Upper lobe of left lung (tissue), 6 donors: Measurements from ENCODE around the gene JARID2. TPM values are rescaled to one million over a fixed set of nuclear protein-coding genes. Genes with fewer than 3 reads are reported as not detected.

ENCODE experiments used
- ATAC-seq, 2 donors: fragments of 200-7000 bp; cut with Tn5 transposase; one replicate each; pipeline ENCODE4 v1.9.1; 2022; ENCODE audit warnings: mild to moderate bottlenecking in 2 of 2, moderate library complexity in 2 of 2; ENCODE audit not compliant: low FRiP score in 2 of 2
- DNase-seq, 2 donors: peaks; one replicate each; pipeline ENCODE4 v3.0.0-alpha.2; 2019 to 2020
- H3K27ac ChIP-seq, 4 donors: fragments of 200-600 bp; sonication (generic); one replicate each; pipeline ENCODE4 v1.5.1; 2016 to 2019
- H3K27me3 ChIP-seq, 4 donors: fragments of 200-600 bp; sonication (generic); one replicate each; pipeline ENCODE4 v1.5.1; 2017 to 2019
- H3K36me3 ChIP-seq, 4 donors: fragments of 200-600 bp; sonication (generic); one replicate each; pipeline ENCODE4 v1.5.1; 2016 to 2019
- H3K4me1 ChIP-seq, 4 donors: fragments of 200-600 bp; sonication (generic); one replicate each; pipeline ENCODE4 v1.5.1; 2018 to 2019
- H3K4me3 ChIP-seq, 4 donors: fragments of 200-600 bp; sonication (generic); one replicate each; pipeline ENCODE4 v1.5.1; 2017 to 2019; ENCODE audit warnings: mild to moderate bottlenecking in 2 of 4, moderate library complexity in 1 of 4
- H3K9me3 ChIP-seq, 4 donors: fragments of 200-600 bp; sonication (generic); one replicate each; pipeline ENCODE4 v1.5.1; 2018 to 2019
- CTCF ChIP-seq, 6 experiments: fragments of 450-650 bp in 4 of 6; fragments of 200-600 bp in 2 of 6; sonication (generic) in 2 of 6; IDR thresholded peaks; one replicate each; pipeline ENCODE4 v1.5.1; 2016 to 2019; ENCODE audit warnings: antibody characterized with exemption in 6 of 6
- EP300 ChIP-seq, 4 donors: sonication (generic); formaldehyde crosslinking; IDR thresholded peaks; one replicate each; pipeline ENCODE4 v1.5.1; 2017; ENCODE audit warnings: antibody characterized with exemption in 4 of 4, control low read depth in 2 of 4
- POLR2A ChIP-seq, 4 donors: fragments of 450-650 bp; IDR thresholded peaks; one replicate each; pipeline ENCODE4 v1.5.1; 2016 to 2017; ENCODE audit warnings: antibody characterized with exemption in 4 of 4, mild to moderate bottlenecking in 2 of 4
- POLR2AphosphoS5 ChIP-seq, 2 donors: sonication (generic); formaldehyde crosslinking; IDR thresholded peaks; one replicate each; pipeline ENCODE4 v1.5.1; 2017; ENCODE audit warnings: antibody characterized with exemption in 2 of 2
- whole genome bisulfite sequencing, 2 donors: methylation state at CpG; one replicate each; pipeline ENCODE4 v1.1.5; 2017 to 2018; 5-methylcytosine and 5-hydroxymethylcytosine counted together
- total RNA-seq, 6 donors: library from RNA; depleted of rRNA in 4 of 6; stranded (reverse); fragments of >200 nt in 4 of 6; gene quantifications; one replicate each; pipeline versions ENCODE4 v1.1.0 to v1.2.1, GENCODE V29; 2016 to 2021
- donor health status: DM: no; HTN: no; CAD: no; lungs with moderate emphysema.
- donor health status: DM: no; HTN: yes; CAD: no; lungs with severe emphysema.

JARID2 gene
- total RNA-seq, 6 donors from 2014 or later = 9.6 to 37.7 (median 16.4) TPM

GRCh38 chr6:15404685-15404980 lies 158.8 kb downstream of the JARID2 start:
- Histone ChIP-seq H3K27ac (no peak overlapping the region), H3K4me1 (peaks cover 24 to 40% (median 29%) of the 10 kb centered on the region in 4 donors), H3K36me3 (no peaks in the 10 kb centered on the region), H3K4me3 (no peak overlapping the region), H3K27me3 (no peaks in the 10 kb centered on the region), H3K9me3 (no peaks in the 10 kb centered on the region)
- DNase-seq (no peak), ATAC-seq (no peak)
- TF ChIP-seq POLR2A (IDR thresholded peaks at IDR 0.05) (no peak), POLR2AphosphoS5 (IDR thresholded peaks at IDR 0.05) (no peak), CTCF (IDR thresholded peaks at IDR 0.05) (no peak), EP300 (IDR thresholded peaks at IDR 0.05) (no peak)

GRCh38 chr6:15405129-15406068 lies 159.5 kb downstream of the JARID2 start:
- H3K9me3 ChIP-seq = no peaks in the 10 kb centered on the region
- no peak overlapping the region for H3K4me3 ChIP-seq
- no peak for TF ChIP-seq EP300 (IDR thresholded peaks at IDR 0.05)
- TF ChIP-seq POLR2A (IDR thresholded peaks at IDR 0.05) = no peak
- no peak for TF ChIP-seq POLR2AphosphoS5 (IDR thresholded peaks at IDR 0.05)
- TF ChIP-seq CTCF (IDR thresholded peaks at IDR 0.05) = no peak
- no peak overlapping the region for H3K27ac ChIP-seq
- peaks cover 16 to 33% (median 24%) of the 10 kb centered on the region in 4 donors for H3K4me1 ChIP-seq
- WGBS, 2 donors = 94% methylated on average over 11 of the region's 11 CpGs
- no peak for ATAC-seq
- H3K27me3 ChIP-seq = no peaks in the 10 kb centered on the region
- H3K36me3 ChIP-seq = no peaks in the 10 kb centered on the region
- DNase-seq = no peak

- no peak overlapping the region for H3K4me3 ChIP-seq
- ATAC-seq = no peak
- WGBS, 2 donors = 50% methylated on average over 1 of the region's 1 CpG
- H3K4me1 ChIP-seq = peaks cover 6 to 22% (median 18%) of the 10 kb centered on the region in 4 donors
- H3K27me3 ChIP-seq = no peaks in the 10 kb centered on the region
- no peaks in the 10 kb centered on the region for H3K36me3 ChIP-seq
- TF ChIP-seq EP300 (IDR thresholded peaks at IDR 0.05) (no peak), POLR2AphosphoS5 (IDR thresholded peaks at IDR 0.05) (no peak), POLR2A (IDR thresholded peaks at IDR 0.05) (no peak), CTCF (IDR thresholded peaks at IDR 0.05) (no peak)
- DNase-seq = no peak
- no peak overlapping the region for H3K27ac ChIP-seq
- no peaks in the 10 kb centered on the region for H3K9me3 ChIP-seq
Measured at GRCh38 chr6:15406452-15406851, 160.6 kb downstream of the JARID2 start.

- Histone ChIP-seq H3K36me3 (no peaks in the 10 kb centered on the region), H3K4me3 (no peak overlapping the region), H3K4me1 (peaks cover 0 to 14% (median 10%) of the 10 kb centered on the region in 4 donors), H3K27me3 (no peaks in the 10 kb centered on the region), H3K27ac (no peak overlapping the region), H3K9me3 (no peaks in the 10 kb centered on the region)
- TF ChIP-seq CTCF (IDR thresholded peaks at IDR 0.05) = no peak
- ATAC-seq = no peak
- 92 to 94% methylated on average over 6 of the region's 6 CpGs for WGBS, 2 donors
- DNase-seq = no peak
Measured at GRCh38 chr6:15408008-15408407, 162.1 kb downstream of the JARID2 start.

GRCh38 chr6:15408758-15409157 lies 162.9 kb downstream of the JARID2 start:
- H3K9me3 ChIP-seq = no peaks in the 10 kb centered on the region
- H3K36me3 ChIP-seq = no peaks in the 10 kb centered on the region
- TF ChIP-seq EP300 (IDR thresholded peaks at IDR 0.05) (no peak), CTCF (IDR thresholded peaks at IDR 0.05) (no peak)
- 84 to 85% methylated on average over 3 of the region's 3 CpGs for WGBS, 2 donors
- no peaks in the 10 kb centered on the region for H3K27me3 ChIP-seq
- ATAC-seq (no peak), DNase-seq (no peak)
- H3K4me3 ChIP-seq = no peak overlapping the region
- peaks cover 0 to 19% (median 10%) of the 10 kb centered on the region in 4 donors for H3K4me1 ChIP-seq
- no peak overlapping the region for H3K27ac ChIP-seq
